NCI-H446 (cell line): ENCODE measurements around the gene RILPL2.
"Not testable (repeated sequence)": the region's sequence is repeated elsewhere in the genome, so short reads cannot be mapped to it uniquely, and the experiment has no call there.

Experiments used
- DNase-seq, 2 experiments: peaks; one replicate each; lab custom pipeline; 2025; lab: John Stamatoyannopoulos, UW

The RILPL2 gene

GRCh38 chr12:123382684-123383083 lies 53.8 kb downstream of the RILPL2 start:
- no peak for DNase-seq

DNA sequence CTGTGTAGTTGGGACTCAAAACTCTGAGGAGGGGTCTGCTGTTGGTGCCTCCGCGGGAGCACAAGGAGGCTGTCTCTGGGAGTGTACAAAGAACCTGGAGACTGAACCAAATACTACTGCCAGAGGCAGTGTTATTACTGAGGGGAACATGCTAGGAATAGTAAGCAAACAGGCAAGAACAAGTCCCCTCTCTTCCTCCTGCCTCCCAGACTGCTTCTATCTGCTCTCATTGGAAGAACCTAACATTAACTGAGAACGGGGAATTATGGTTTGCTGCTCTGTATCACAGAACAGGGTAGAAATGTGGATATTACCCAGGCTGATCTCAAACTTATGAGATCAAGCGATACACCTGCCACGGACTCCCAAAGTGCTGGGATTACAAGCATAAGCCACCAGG lies 57.1 kb downstream of the RILPL2 start:
- no peak for DNase-seq

- not testable (repeated sequence) for DNase-seq
Observed at GRCh38 chr12:123372415-123372814, 64.1 kb downstream of the RILPL2 start.

DNA sequence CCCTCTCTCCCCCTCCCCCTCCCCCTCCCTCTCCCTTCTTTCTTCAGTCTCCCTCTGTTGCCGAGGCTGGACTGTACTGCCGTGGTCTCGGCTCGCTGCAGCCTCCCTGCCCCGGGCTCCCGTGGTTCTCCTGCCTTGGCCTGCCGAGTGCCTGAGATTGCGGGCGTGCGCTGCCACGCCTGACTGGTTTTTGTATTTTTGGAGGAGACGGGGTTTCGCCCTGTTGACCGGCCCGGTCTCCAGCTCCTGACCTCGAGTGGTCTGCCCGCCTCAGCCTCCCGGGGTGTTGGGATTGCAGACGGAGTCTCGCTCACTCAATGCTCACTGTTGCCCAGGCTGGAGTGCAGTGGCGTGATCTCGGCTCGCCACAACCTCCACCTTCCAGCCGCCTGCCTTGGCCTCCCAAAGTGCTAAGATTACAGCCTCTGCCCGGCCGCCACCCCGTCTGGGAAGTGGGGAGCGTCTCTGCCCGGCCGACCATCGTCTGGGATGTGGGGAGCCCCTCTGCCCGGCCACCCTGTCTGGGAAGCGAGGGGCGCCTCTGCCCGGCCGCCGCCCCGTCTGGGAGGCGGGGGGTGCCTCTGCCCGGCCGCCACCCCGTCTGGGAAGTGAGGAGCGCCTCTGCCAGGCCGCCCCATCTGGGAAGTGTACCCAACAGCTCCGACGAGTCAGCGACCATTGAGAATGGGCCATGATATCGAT lies 64.7 kb downstream of the RILPL2 start:
- DNase-seq, result not testable (repeated sequence)

DNA sequence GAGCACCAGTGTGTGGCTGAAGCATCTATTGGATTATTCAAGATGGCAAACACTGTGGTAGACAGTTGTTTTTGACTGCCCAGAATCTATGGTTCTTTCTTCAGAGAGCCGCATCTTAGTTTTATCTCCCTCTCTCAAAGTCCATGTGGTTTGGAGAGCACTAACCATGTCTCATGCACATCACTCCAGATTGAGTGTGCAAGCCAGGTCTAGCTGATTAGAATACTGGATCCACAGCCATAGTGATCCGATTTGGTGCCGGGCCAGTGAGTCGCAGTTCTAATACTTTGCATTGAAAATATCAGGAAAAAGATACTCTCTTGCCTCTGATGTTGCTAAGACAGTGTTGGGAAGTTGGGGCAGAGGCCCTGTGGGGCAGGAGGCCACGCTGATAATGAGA lies 67.3 kb downstream of the RILPL2 start:
- no peak for DNase-seq

DNA sequence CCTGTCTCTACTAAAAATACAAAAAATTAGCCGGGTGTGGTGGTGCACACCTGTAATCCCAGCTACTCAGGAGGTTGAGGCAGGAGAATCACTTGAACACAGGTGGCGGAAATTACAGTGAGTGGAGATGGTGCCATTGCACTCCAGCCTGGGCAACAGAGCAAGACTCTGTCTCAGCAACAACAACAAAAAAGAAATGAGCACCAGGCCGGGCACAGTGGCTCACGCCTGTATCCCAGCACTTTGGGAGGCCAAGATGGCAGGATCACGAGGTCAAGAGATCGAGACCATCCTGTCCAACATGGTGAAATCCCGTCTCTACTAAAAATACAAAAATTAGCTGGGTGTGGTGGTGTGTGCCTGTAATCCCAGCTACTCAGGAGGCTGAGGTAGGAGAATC lies 68.1 kb downstream of the RILPL2 start:
- DNase-seq, result not testable (repeated sequence)

GRCh38 chr12:123367511-123367910 lies 69.0 kb downstream of the RILPL2 start:
- DNase-seq, result no peak
